ENCODE results near the gene GMPS. TPM values are rescaled to one million over a fixed set of nuclear protein-coding genes. Genes with fewer than 3 reads are reported as not detected.

Gene GMPS
- total and polyA plus RNA-seq, 2 of the 13 experiments (the other 11 are each of a cell fraction or from before 2014, with no cell fraction given), result 29.6 to 85.5 TPM

- intact Hi-C loops (cut with micrococcal nuclease; ENCODE audit: unreplicated experiment), result no loop called here
- Histone ChIP-seq H4K20me1 (ENCODE audit: insufficient read depth, low read length) (no peaks in the 10 kb centered on the region), H3K9me3 (ENCODE audit: low read length) (peaks cover 4% of the 10 kb centered on the region), H3K4me3 (replicated peaks in 1 of 3; ENCODE audit: insufficient read depth in 1 of 3, low read depth in 2 of 3, low read length in 3 of 3) (no peak overlapping the region), H2AFZ (ENCODE audit: low read length) (no peak overlapping the region), H3K4me1 (ENCODE audit: insufficient read depth, low read length) (no peaks in the 10 kb centered on the region), H3K27ac (ENCODE audit: extremely low read length, insufficient read depth, low read length) (no peak overlapping the region), H3K36me3 (replicated peaks in 1 of 2; ENCODE audit: control insufficient read depth in 1 of 2, insufficient read depth in 2 of 2, low read length in 2 of 2) (no peaks in the 10 kb centered on the region), H3K9ac (ENCODE audit: insufficient read depth, low read depth, low read length) (no peak overlapping the region), H3K79me2 (ENCODE audit: insufficient read depth, low read length) (no peaks in the 10 kb centered on the region), H3K4me2 (ENCODE audit: low read depth, low read length) (no peak overlapping the region), H3K27me3 (ENCODE audit: control insufficient read depth in 1 of 2, insufficient read depth in 2 of 2, low read length in 2 of 2) (no peaks in the 10 kb centered on the region)
- TF ChIP-seq GABPA (IDR thresholded peaks at IDR 0.05; ENCODE audit: low read depth, low read length) (no peak), GABPA (CRISPR knock-in tag; IDR thresholded peaks at IDR 0.05; ENCODE audit: low read depth) (peak; percentile 70), IRF9 (CRISPR knock-in tag; IDR thresholded peaks at IDR 0.05; ENCODE audit: borderline replicate concordance) (no peak)
- BruUV-seq (replicated peaks), result no TSS peak
- WGBS (ENCODE audit: low lambda C conversion rate), result 55% methylated on average over 2 of the region's 2 CpGs
- FAIRE-seq (no peak), DNase-seq (ENCODE audit: low spot score) (no peak), ATAC-seq (peak; percentile 35; the same call in 1 of the 3 replicates)
- in situ Hi-C loops (cut with HindIII; ENCODE audit: extremely low pct_ligation_motif_present, low pct_unique_long_range_greater_than_20kb), result loop anchor here (25.0 kb wide), 1 partner anchor 608 kb away; no protein-coding TSS in a partner anchor
- ChIA-PET CTCF (ENCODE audit: low intra/inter-chr PET ratio, low total read pairs) (no interaction called here), POLR2A (no interaction called here)
These were observed 99.9 kb downstream of the GMPS start for GRCh38 chr3:155970398-155970797.

- DNase-seq (ENCODE audit: low spot score), result no peak
- Histone ChIP-seq H3K9ac (ENCODE audit: insufficient read depth, low read depth, low read length) (no peak overlapping the region), H3K4me2 (ENCODE audit: low read depth, low read length) (no peak overlapping the region), H3K36me3 (replicated peaks in 1 of 2; ENCODE audit: control insufficient read depth in 1 of 2, insufficient read depth in 2 of 2, low read length in 2 of 2) (no peaks in the 10 kb centered on the region), H2AFZ (ENCODE audit: low read length) (no peak overlapping the region), H3K79me2 (ENCODE audit: insufficient read depth, low read length) (no peaks in the 10 kb centered on the region), H3K27me3 (ENCODE audit: control insufficient read depth in 1 of 2, insufficient read depth in 2 of 2, low read length in 2 of 2) (no peaks in the 10 kb centered on the region), H3K9me3 (ENCODE audit: low read length) (peaks cover 4% of the 10 kb centered on the region), H3K4me3 (replicated peaks in 1 of 3; ENCODE audit: insufficient read depth in 1 of 3, low read depth in 2 of 3, low read length in 3 of 3) (no peak overlapping the region), H4K20me1 (ENCODE audit: insufficient read depth, low read length) (no peaks in the 10 kb centered on the region), H3K27ac (ENCODE audit: extremely low read length, insufficient read depth, low read length) (no peak overlapping the region), H3K4me1 (ENCODE audit: insufficient read depth, low read length) (no peaks in the 10 kb centered on the region)
- no TSS peak for BruUV-seq (replicated peaks)
- ChIA-PET CTCF (ENCODE audit: low intra/inter-chr PET ratio, low total read pairs) (no interaction called here), POLR2A (no interaction called here)
- no peak for ATAC-seq
- FAIRE-seq, result no peak
- in situ Hi-C loops (cut with HindIII; ENCODE audit: extremely low pct_ligation_motif_present, low pct_unique_long_range_greater_than_20kb), result loop anchor here (25.0 kb wide), 1 partner anchor 611 kb away; no protein-coding TSS in a partner anchor
- TF ChIP-seq BHLHE40 (IDR thresholded peaks at IDR 0.05; ENCODE audit: low read length) (no peak), HNRNPLL (IDR thresholded peaks at IDR 0.05; ENCODE audit: low read depth, low read length, poor library complexity, severe bottlenecking) (no peak), ZKSCAN5 (CRISPR knock-in tag; IDR thresholded peaks at IDR 0.05) (no peak), STAT5B (CRISPR knock-in tag; IDR thresholded peaks at IDR 0.05) (no peak), MLLT10 (CRISPR knock-in tag; IDR thresholded peaks at IDR 0.05) (no peak), MLX (CRISPR knock-in tag; IDR thresholded peaks at IDR 0.05) (no peak), ZEB1 (IDR thresholded peaks at IDR 0.05; ENCODE audit: insufficient replicate concordance, low read depth) (no peak), ZNF121 (CRISPR knock-in tag; IDR thresholded peaks at IDR 0.05) (no peak)
- intact Hi-C loops (cut with micrococcal nuclease; ENCODE audit: unreplicated experiment), result no loop called here
- WGBS (ENCODE audit: low lambda C conversion rate), result 23% methylated on average over 4 of the region's 4 CpGs
These were observed 102.6 kb downstream of the GMPS start for GRCh38 chr3:155972885-155973584.
